DOHH2 (cell line): Measurements from ENCODE around the gene ZNF236.

ENCODE experiments used
- H3F3A ChIP-seq: fragments of 200-600 bp; sonication (generic), shearing (Covaris generic); 2 replicates; pipeline ENCODE4 v1.6.0; 2016; ENCODE audit warnings: antibody characterized with exemption, mild to moderate bottlenecking; ENCODE audit not compliant: control insufficient read depth, insufficient read depth
- H3K27ac ChIP-seq: fragments of 200-600 bp; sonication (generic); 2 replicates; pipeline ENCODE4 v1.5.1; 2014; ENCODE audit warnings: low read depth, mild to moderate bottlenecking, low read length, moderate library complexity
- H3K27me3 ChIP-seq: fragments of 200-600 bp; sonication (generic); 2 replicates; pipeline ENCODE4 v1.6.1; 2014; ENCODE audit warnings: mild to moderate bottlenecking, low read length, mixed read lengths; ENCODE audit not compliant: control insufficient read depth
- H3K36me3 ChIP-seq: fragments of 200-600 bp; sonication (generic); 2 replicates; pipeline ENCODE4 v1.6.1; 2014; ENCODE audit warnings: mild to moderate bottlenecking, low read length, moderate library complexity, mixed read lengths; ENCODE audit not compliant: control insufficient read depth
- H3K4me1 ChIP-seq: fragments of 200-600 bp; sonication (generic); 2 replicates; pipeline ENCODE4 v1.6.1; 2014; ENCODE audit warnings: mild to moderate bottlenecking, low read length, mixed read lengths; ENCODE audit not compliant: control insufficient read depth
- H3K4me2 ChIP-seq: fragments of 200-600 bp; sonication (generic); 2 replicates; pipeline ENCODE4 v1.6.0; 2014; ENCODE audit warnings: mild to moderate bottlenecking, low read length, moderate library complexity
- H3K4me3 ChIP-seq: fragments of 200-600 bp; sonication (generic); 2 replicates; pipeline ENCODE4 v1.5.1; 2014; ENCODE audit warnings: mild to moderate bottlenecking, low read length, mixed read lengths
- H3K79me2 ChIP-seq: fragments of 200-600 bp; sonication (generic); 2 replicates; pipeline ENCODE4 v1.6.1; 2014; ENCODE audit warnings: mild to moderate bottlenecking, low read length, mixed read lengths; ENCODE audit not compliant: control insufficient read depth
- H3K9me2 ChIP-seq: fragments of 200-600 bp; sonication (generic); replicated peaks from 2 replicates; pipeline ENCODE4 v1.6.1; 2014; ENCODE audit warnings: mild to moderate bottlenecking, low read length, mixed read lengths; ENCODE audit not compliant: control insufficient read depth
- H3K9me3 ChIP-seq: fragments of 200-600 bp; sonication (generic); 2 replicates; pipeline ENCODE4 v1.6.1; 2014; ENCODE audit warnings: antibody characterized with exemption, low read length, mixed read lengths; ENCODE audit not compliant: control insufficient read depth, insufficient read depth
- H4K20me1 ChIP-seq: fragments of 200-600 bp; sonication (generic); 2 replicates; pipeline ENCODE4 v1.6.0; 2014; ENCODE audit warnings: low read depth, mild to moderate bottlenecking, antibody characterized with exemption, low read length, moderate library complexity; ENCODE audit not compliant: control insufficient read depth, insufficient read depth
- CTCF ChIP-seq: fragments of 200-600 bp; sonication (generic); IDR thresholded peaks from one replicate; pipeline ENCODE4 v1.5.1; 2014; ENCODE audit warnings: antibody characterized with exemption, mild to moderate bottlenecking, low read depth, low read length; ENCODE audit not compliant: poor library complexity, severe bottlenecking
- EZH2phosphoT487 ChIP-seq: fragments of 200-600 bp; sonication (generic); IDR thresholded peaks from 2 replicates; pipeline ENCODE4 v1.6.1; 2017; ENCODE audit warnings: borderline replicate concordance, mild to moderate bottlenecking, antibody characterized with exemption, low read length, moderate library complexity, mixed read lengths

Gene ZNF236

GRCh38 chr18:76895498-76895897, 73.1 kb downstream of the ZNF236 start:
- Histone ChIP-seq H3K9me2 (no peaks in the 10 kb centered on the region), H3K27me3 (no peaks in the 10 kb centered on the region), H4K20me1 (no peaks in the 10 kb centered on the region), H3K9me3 (peaks cover 23% of the 10 kb centered on the region; the same call in 1 of the 2 replicates), H3K4me1 (no peaks in the 10 kb centered on the region), H3K4me3 (no peak overlapping the region), H3K4me2 (no peak overlapping the region), H3K27ac (no peak overlapping the region), H3K36me3 (peaks cover 70% of the 10 kb centered on the region), H3F3A (0 out of 2 replicates have a peak, but pooled peaks cover 4% of the 10 kb centered on the region), H3K79me2 (no peaks in the 10 kb centered on the region)
- TF ChIP-seq EZH2phosphoT487 (no peak), CTCF (no peak)

- Histone ChIP-seq H3K9me2 (no peaks in the 10 kb centered on the region), H3K9me3 (peaks cover 23% of the 10 kb centered on the region; the same call in 1 of the 2 replicates), H3K36me3 (peaks cover 68% of the 10 kb centered on the region), H3K27me3 (no peaks in the 10 kb centered on the region), H4K20me1 (no peaks in the 10 kb centered on the region), H3K4me3 (no peak overlapping the region), H3K4me1 (no peaks in the 10 kb centered on the region), H3K4me2 (no peak overlapping the region), H3K79me2 (no peaks in the 10 kb centered on the region), H3K27ac (no peak overlapping the region), H3F3A (0 out of 2 replicates have a peak, but pooled peaks cover 4% of the 10 kb centered on the region)
- no peak for TF ChIP-seq CTCF
- TF ChIP-seq EZH2phosphoT487, result no peak
These were observed 74.3 kb downstream of the ZNF236 start for GRCh38 chr18:76896677-76897076.

- Histone ChIP-seq H4K20me1 (no peaks in the 10 kb centered on the region), H3K4me2 (no peak overlapping the region), H3K27ac (no peak overlapping the region), H3K79me2 (no peaks in the 10 kb centered on the region), H3K4me1 (no peaks in the 10 kb centered on the region), H3K4me3 (no peak overlapping the region), H3K36me3 (peaks cover 67% of the 10 kb centered on the region), H3K9me3 (peaks cover 23% of the 10 kb centered on the region; the same call in 1 of the 2 replicates), H3F3A (0 out of 2 replicates have a peak, but pooled peaks cover 4% of the 10 kb centered on the region), H3K9me2 (no peaks in the 10 kb centered on the region), H3K27me3 (no peaks in the 10 kb centered on the region)
- TF ChIP-seq CTCF (no peak), EZH2phosphoT487 (no peak)
These were observed 74.9 kb downstream of the ZNF236 start for GRCh38 chr18:76897257-76897656.

GRCh38 chr18:76903386-76903785, 81.0 kb downstream of the ZNF236 start:
- Histone ChIP-seq H3K9me2 (no peaks in the 10 kb centered on the region), H3K4me2 (no peak overlapping the region), H3K4me1 (no peaks in the 10 kb centered on the region), H3F3A (0 out of 2 replicates have a peak, but pooled peaks cover 4% of the 10 kb centered on the region), H4K20me1 (no peaks in the 10 kb centered on the region), H3K27me3 (no peaks in the 10 kb centered on the region), H3K9me3 (no peaks in the 10 kb centered on the region), H3K36me3 (peaks cover 39% of the 10 kb centered on the region), H3K4me3 (no peak overlapping the region), H3K79me2 (no peaks in the 10 kb centered on the region), H3K27ac (no peak overlapping the region)
- TF ChIP-seq CTCF (no peak), EZH2phosphoT487 (no peak)
